ENCODE data around the gene CERK. TPM values are rescaled to one million over a fixed set of nuclear protein-coding genes. Genes with fewer than 3 reads are reported as not detected.
A peak's percentile ranks its signal among the peaks of the same experiment; 100 is the strongest.

The CERK gene
- total and polyA plus RNA-seq, 11 donors = 17.8 to 125 (median 72.3) TPM

- WGBS, 4 donors = 64 to 87% (median 75%) methylated on average over 3 to 11 of the region's 11 CpGs
- intact Hi-C loops (cut with DNase I) = loop anchor here in 4 of 10 donors (5.0 kb wide), 4 partner anchors 98 to 313 kb away; no protein-coding TSS in a partner anchor
- TF ChIP-seq POLR2A (IDR thresholded peaks at IDR 0.05) (no peak), CTCF (IDR thresholded peaks at IDR 0.05) (no peak)
- H3K27ac ChIP-seq = peak overlapping the region; percentile 15 to 86 (median 69)
- no peaks in the 10 kb centered on the region for H3K9me3 ChIP-seq
- H3K4me3 ChIP-seq = peak overlapping the region in 10 of 12 donors; percentile 22 to 61 (median 44)
- H3K4me1 ChIP-seq = peaks cover 0 to 51% (median 18%) of the 10 kb centered on the region in 12 donors
- DNase-seq = no peak
- ATAC-seq = no peak
- peaks cover 0 to 70% (median 44%) of the 10 kb centered on the region in 9 donors for H3K36me3 ChIP-seq
- no peaks in the 10 kb centered on the region for H3K27me3 ChIP-seq
Measured at GRCh38 chr22:46674906-46675305, 63.1 kb downstream of the CERK start.

- H3K27ac ChIP-seq = peak overlapping the region; percentile 15 to 86 (median 69)
- no peak for TF ChIP-seq POLR2A (IDR thresholded peaks at IDR 0.05)
- TF ChIP-seq CTCF (IDR thresholded peaks at IDR 0.05) = no peak
- H3K27me3 ChIP-seq = no peaks in the 10 kb centered on the region
- peak overlapping the region in 10 of 12 donors; percentile 22 to 61 (median 44) for H3K4me3 ChIP-seq
- ATAC-seq = peak; percentile 13 to 84 (median 34)
- H3K4me1 ChIP-seq = peaks cover 0 to 47% (median 16%) of the 10 kb centered on the region in 12 donors
- peaks cover 0 to 74% (median 46%) of the 10 kb centered on the region in 9 donors for H3K36me3 ChIP-seq
- 49 to 79% (median 59%) methylated on average over 17 to 19 of the region's 19 CpGs for WGBS, 4 donors
- DNase-seq = peak; percentile 73 to 87 (median 84)
- intact Hi-C loops (cut with DNase I) = loop anchor here in 1 of 10 donors (5.0 kb wide), 1 partner anchor 112 kb away; no protein-coding TSS in a partner anchor
- H3K9me3 ChIP-seq = no peaks in the 10 kb centered on the region
Measured at GRCh38 chr22:46674367-46674781, 63.7 kb downstream of the CERK start.

GRCh38 chr22:46673662-46674236, 64.3 kb downstream of the CERK start:
- ATAC-seq (peak in 1 of 4 donors; percentile 5), DNase-seq (no peak)
- Histone ChIP-seq H3K4me3 (peak overlapping the region in 7 of 12 donors; percentile 2 to 61 (median 44)), H3K9me3 (no peaks in the 10 kb centered on the region), H3K4me1 (peaks cover 0 to 42% (median 16%) of the 10 kb centered on the region in 12 donors), H3K36me3 (peaks cover 0 to 81% (median 49%) of the 10 kb centered on the region in 9 donors), H3K27me3 (no peaks in the 10 kb centered on the region), H3K27ac (peak overlapping the region in 11 of 12 donors; percentile 31 to 86 (median 69))
- WGBS, 4 donors = 81 to 89% (median 86%) methylated on average over 27 to 32 of the region's 32 CpGs
- intact Hi-C loops (cut with DNase I) = loop anchor here in 1 of 10 donors (5.0 kb wide), 1 partner anchor 111 kb away; no protein-coding TSS in a partner anchor
- TF ChIP-seq POLR2A (IDR thresholded peaks at IDR 0.05) = no peak
- TF ChIP-seq CTCF (IDR thresholded peaks at IDR 0.05) = no peak

- peak in 1 of 5 donors; percentile 26 for DNase-seq
Measured at GRCh38 chr22:46673205-46673604, 64.8 kb downstream of the CERK start.

More at GRCh38 chr22:46673205-46673604, 64.8 kb downstream of the CERK start:
- no peaks in the 10 kb centered on the region for H3K27me3 ChIP-seq
- peaks cover 0 to 40% (median 16%) of the 10 kb centered on the region in 12 donors for H3K4me1 ChIP-seq
- no peak overlapping the region for H3K4me3 ChIP-seq
- peaks cover 0 to 83% (median 51%) of the 10 kb centered on the region in 9 donors for H3K36me3 ChIP-seq
- TF ChIP-seq POLR2A (IDR thresholded peaks at IDR 0.05) = no peak
- TF ChIP-seq CTCF (IDR thresholded peaks at IDR 0.05) = no peak
- intact Hi-C loops (cut with DNase I) = loop anchor here in 1 of 10 donors (5.0 kb wide), 1 partner anchor 111 kb away; no protein-coding TSS in a partner anchor
- WGBS, 4 donors = 67 to 87% (median 83%) methylated on average over 7 to 10 of the region's 10 CpGs
- no peaks in the 10 kb centered on the region for H3K9me3 ChIP-seq
- H3K27ac ChIP-seq = peak overlapping the region in 5 of 12 donors; percentile 55 to 86 (median 74)
- ATAC-seq = no peak

All from heart left ventricle (tissue), 16 donors.